BE2C (cell line): ENCODE measurements around the gene MYADM.
"Not testable (repeated sequence)": the region's sequence is repeated elsewhere in the genome, so short reads cannot be mapped to it uniquely, and the experiment has no call there.

Experiments used
- DNase-seq: peaks from one replicate; pipeline ENCODE4 v3.0.0-alpha.2; 2020
- H3K27me3 ChIP-seq: fragments of 250-450 bp; sonication (Bioruptor Pico); 2 replicates; pipeline ENCODE4 v1.5.1; 2020; ENCODE audit warnings: mild to moderate bottlenecking
- H3K36me3 ChIP-seq: fragments of 250-450 bp; sonication (Bioruptor Pico); 2 replicates; pipeline ENCODE4 v1.5.1; 2020; ENCODE audit warnings: mild to moderate bottlenecking
- H3K4me1 ChIP-seq: fragments of 250-450 bp; sonication (Bioruptor Pico); 2 replicates; pipeline ENCODE4 v1.5.1; 2020
- H3K4me3 ChIP-seq: 2 replicates; pipeline ENCODE4 v1.5.1; 2011; ENCODE audit warnings: low read depth, low read length
- H3K9me3 ChIP-seq: fragments of 250-450 bp; sonication (Bioruptor Pico); 2 replicates; pipeline ENCODE4 v1.5.1; 2020
- CTCF ChIP-seq: IDR thresholded peaks from 2 replicates; pipeline ENCODE4 v1.5.1; 2012; ENCODE audit warnings: mild to moderate bottlenecking, low read depth, low read length

The MYADM gene

GRCh38 chr19:53826876-53827275, 40.8 kb upstream of the MYADM start:
- TF ChIP-seq CTCF: no peak
- Histone ChIP-seq H3K9me3 (no peaks in the 10 kb centered on the region), H3K4me1 (no peaks in the 10 kb centered on the region), H3K36me3 (no peaks in the 10 kb centered on the region), H3K4me3 (no peak overlapping the region), H3K27me3 (peaks cover 10% of the 10 kb centered on the region)
- DNase-seq: no peak

GRCh38 chr19:53828531-53828930, 39.2 kb upstream of the MYADM start:
- no peak for DNase-seq
- no peak for TF ChIP-seq CTCF

GRCh38 chr19:53832861-53833260, 34.8 kb upstream of the MYADM start:
- H3K4me1 ChIP-seq, H3K4me3 ChIP-seq, H3K9me3 ChIP-seq, DNase-seq, H3K36me3 ChIP-seq: not testable (repeated sequence)
- H3K27me3 ChIP-seq: peaks cover 20% of the 10 kb centered on the region

More at GRCh38 chr19:53828531-53828930, 39.2 kb upstream of the MYADM start:
- Histone ChIP-seq H3K9me3 (no peaks in the 10 kb centered on the region), H3K36me3 (no peaks in the 10 kb centered on the region), H3K4me1 (no peaks in the 10 kb centered on the region), H3K27me3 (peaks cover 18% of the 10 kb centered on the region), H3K4me3 (no peak overlapping the region)

- H3K36me3 ChIP-seq, H3K9me3 ChIP-seq, H3K4me1 ChIP-seq, DNase-seq, H3K4me3 ChIP-seq: not testable (repeated sequence)
- peaks cover 14% of the 10 kb centered on the region for H3K27me3 ChIP-seq
Measured at GRCh38 chr19:53838446-53838845, 29.2 kb upstream of the MYADM start.

- not testable (repeated sequence) for DNase-seq, H3K9me3 ChIP-seq, H3K36me3 ChIP-seq, H3K4me1 ChIP-seq, H3K4me3 ChIP-seq
- H3K27me3 ChIP-seq: peaks cover 16% of the 10 kb centered on the region
Measured at GRCh38 chr19:53840241-53840640, 27.4 kb upstream of the MYADM start.

GRCh38 chr19:53840914-53841313, 26.8 kb upstream of the MYADM start:
- not testable (repeated sequence) for H3K36me3 ChIP-seq, H3K4me3 ChIP-seq, H3K9me3 ChIP-seq, H3K4me1 ChIP-seq, DNase-seq
- peaks cover 18% of the 10 kb centered on the region for H3K27me3 ChIP-seq

GRCh38 chr19:53844849-53845246, 22.8 kb upstream of the MYADM start:
- peaks cover 13% of the 10 kb centered on the region for H3K27me3 ChIP-seq
- no peak for DNase-seq
- no peak overlapping the region for H3K4me3 ChIP-seq
- H3K4me1 ChIP-seq: no peaks in the 10 kb centered on the region
- no peaks in the 10 kb centered on the region for H3K36me3 ChIP-seq
- no peaks in the 10 kb centered on the region for H3K9me3 ChIP-seq
- no peak for TF ChIP-seq CTCF

GRCh38 chr19:53847555-53847954, 20.1 kb upstream of the MYADM start:
- no peaks in the 10 kb centered on the region for H3K36me3 ChIP-seq
- no peaks in the 10 kb centered on the region for H3K4me1 ChIP-seq
- H3K9me3 ChIP-seq: no peaks in the 10 kb centered on the region
- no peak for TF ChIP-seq CTCF
- peaks cover 11% of the 10 kb centered on the region for H3K27me3 ChIP-seq
- no peak for DNase-seq
- no peak overlapping the region for H3K4me3 ChIP-seq
